GM21576 (cell line): ENCODE results near the gene HEMGN.
"Not testable (repeated sequence)": the region's sequence is repeated elsewhere in the genome, so short reads cannot be mapped to it uniquely, and the experiment has no call there.

Experiments
- ATAC-seq: cut with Tn5 transposase; IDR thresholded peaks from one replicate; pipeline ENCODE4 v1.9.1; 2021; ENCODE audit warnings: mild to moderate bottlenecking, moderate library complexity; ENCODE audit not compliant: unreplicated experiment

Gene HEMGN, protein sequence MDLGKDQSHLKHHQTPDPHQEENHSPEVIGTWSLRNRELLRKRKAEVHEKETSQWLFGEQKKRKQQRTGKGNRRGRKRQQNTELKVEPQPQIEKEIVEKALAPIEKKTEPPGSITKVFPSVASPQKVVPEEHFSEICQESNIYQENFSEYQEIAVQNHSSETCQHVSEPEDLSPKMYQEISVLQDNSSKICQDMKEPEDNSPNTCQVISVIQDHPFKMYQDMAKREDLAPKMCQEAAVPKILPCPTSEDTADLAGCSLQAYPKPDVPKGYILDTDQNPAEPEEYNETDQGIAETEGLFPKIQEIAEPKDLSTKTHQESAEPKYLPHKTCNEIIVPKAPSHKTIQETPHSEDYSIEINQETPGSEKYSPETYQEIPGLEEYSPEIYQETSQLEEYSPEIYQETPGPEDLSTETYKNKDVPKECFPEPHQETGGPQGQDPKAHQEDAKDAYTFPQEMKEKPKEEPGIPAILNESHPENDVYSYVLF

DNA sequence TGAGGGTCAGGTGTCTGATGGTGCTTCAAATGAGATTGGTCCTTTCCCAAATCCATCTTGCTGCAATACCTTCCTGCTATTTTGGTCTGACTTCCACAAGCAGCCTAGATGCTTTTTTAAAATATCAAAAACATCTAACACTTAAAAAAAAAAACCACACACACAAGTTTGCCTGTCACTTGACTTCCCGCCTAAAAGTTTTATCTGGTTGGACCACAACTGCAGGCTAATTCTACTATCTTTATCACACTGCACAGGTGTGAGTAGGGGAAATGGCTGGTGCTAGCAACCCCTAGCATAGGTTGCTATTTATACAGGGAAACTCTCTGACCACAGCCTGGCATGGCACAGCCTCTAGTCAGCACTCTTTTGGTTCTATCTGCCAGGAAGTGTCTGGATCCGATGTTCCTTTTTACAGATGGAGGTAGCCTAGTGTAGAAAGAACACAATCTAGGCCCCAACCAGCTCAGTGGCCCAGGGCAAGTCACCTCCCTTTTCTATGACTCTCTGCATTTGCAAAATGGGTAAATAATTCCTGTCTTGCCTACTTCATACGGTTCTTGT lies at the start of gene HEMGN:
Gene HEMGN (minus strand): TSS at position 92 of the 564 bp plus-strand sequence. CDS start 36 bp downstream, at position 56.
- no peak for ATAC-seq

DNA sequence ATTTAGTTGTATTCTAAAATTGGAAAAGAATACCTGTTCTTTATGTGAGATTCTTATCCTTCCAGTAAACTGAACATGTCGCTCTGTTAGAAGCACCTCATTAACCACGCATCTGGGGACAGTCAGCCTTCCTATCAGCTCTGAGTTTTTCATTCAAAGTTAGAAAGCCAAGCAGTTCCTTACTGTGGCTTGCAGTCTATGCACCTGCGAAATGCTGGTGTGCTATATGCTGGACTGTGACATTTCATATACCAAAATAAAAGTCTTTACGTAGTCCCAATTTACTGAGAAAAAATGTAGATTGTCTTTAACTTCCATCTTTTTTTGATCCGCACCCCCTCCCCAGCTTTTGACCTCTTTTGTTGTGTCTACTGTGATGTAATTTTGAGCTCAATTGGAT lies 49.5 kb upstream of the HEMGN start:
- no peak for ATAC-seq

DNA sequence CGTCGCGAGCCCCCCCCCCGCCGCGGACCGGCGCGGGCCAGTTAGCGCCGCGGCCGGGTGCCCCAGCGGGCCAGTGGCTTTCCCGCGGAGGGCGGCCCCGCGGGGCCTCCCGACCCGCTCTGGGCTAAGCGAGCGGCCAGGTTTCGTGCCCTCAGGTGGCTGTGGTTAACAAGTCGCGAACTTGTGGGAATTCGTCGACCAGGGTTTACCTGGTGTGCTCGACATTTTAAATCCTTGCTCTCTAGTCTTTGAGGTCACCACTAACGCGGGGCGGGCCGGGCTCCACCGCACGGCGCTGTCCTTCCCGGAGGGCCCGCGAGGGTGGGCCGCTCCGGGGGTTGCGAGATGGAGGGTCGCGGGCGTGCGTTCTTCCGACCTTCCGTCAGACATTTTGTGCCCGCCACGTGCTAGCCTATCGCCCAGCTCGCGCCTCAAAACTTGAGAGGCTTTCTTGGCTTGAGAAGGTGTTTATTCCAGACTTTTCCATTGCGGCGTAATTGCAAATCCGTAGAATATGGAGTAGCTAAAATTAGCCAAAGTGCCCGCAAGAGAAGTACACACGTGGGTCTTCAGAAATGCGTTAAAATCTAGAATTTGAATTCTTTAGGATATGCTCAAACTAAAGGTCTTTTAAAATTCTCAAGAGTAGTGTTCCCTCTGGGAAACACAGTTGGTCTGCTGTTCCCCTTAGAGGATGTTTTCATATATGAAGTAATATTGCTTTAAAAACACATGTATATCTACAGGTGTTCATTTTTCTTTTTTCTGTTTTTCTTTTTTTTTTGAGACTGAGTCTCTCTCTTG lies 47.3 kb upstream of the HEMGN start:
- ATAC-seq = peak; percentile 7

DNA sequence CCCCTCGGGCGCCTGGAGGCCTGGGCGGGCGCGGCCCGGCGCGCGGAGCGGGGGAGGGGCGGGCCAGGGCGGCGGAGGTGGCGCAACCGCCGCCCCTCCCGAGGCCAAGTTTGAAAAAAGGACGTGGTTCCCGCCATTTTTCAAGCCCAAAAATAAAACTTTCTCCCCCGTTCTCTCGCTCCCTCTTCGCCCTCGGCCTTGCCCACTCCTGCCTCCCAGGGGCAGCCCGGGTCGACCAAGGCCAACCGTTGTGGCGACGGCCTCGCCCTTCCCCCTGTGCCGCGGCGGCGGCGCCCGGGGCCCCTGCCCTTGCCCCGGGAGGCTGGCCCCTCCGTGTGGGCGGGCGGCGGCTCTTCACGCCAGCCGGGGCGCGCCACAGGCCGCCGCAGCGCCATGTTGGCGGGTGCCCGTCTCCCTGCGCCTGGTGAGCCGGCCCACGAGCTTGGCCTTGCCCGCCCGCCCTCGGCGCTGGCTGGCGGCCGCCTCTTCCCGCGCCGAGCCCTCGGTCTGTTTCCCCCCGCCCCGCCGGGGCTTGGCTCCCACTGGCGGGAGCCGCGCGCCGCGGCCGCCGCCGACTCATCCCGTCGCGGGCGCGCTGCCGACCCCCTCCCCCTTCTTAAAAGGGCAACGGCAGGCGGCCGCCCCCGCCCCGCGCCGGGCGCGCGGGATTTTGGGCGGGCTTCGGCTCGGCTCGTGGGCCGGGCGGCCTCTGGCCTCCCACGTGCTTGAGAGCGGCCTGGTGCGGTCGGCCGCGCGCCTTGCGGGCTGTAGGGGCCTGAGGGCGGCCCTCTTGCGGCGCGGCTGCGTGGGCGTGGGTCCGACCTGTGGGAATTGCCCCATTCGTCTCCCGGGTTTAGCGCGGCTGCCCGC lies 46.5 kb upstream of the HEMGN start:
- ATAC-seq = peak; percentile 21

DNA sequence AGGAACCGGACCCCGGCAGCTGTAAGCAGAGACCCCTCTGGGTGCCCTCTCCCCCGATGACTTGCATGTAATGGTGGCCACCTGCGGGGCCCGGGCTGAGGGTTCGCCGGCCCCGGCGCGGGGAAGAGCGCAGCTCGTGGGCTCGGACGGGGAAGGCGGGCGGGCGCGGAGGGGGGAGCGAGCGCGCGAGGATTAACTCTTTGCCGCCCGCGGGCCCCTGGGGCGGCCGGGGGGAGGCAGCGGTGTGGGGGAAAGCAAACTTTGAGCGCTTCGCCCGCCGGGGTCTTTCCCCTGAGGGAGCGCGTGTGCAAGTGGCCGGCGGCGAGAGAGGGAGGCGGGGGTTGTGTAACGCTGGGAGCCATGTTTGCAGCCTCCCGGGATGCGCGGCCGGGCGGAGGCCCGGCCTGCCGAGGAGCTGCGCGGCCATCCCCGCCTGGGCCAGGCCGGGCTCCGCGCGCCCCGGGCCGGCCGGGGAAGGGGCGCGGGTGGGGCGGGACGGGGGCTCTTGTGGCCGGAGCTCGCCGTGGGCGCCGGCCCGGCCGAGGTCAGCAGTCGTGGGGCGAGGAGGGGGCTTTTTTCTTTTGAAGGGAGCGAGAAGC lies 45.7 kb upstream of the HEMGN start:
- no peak for ATAC-seq

DNA sequence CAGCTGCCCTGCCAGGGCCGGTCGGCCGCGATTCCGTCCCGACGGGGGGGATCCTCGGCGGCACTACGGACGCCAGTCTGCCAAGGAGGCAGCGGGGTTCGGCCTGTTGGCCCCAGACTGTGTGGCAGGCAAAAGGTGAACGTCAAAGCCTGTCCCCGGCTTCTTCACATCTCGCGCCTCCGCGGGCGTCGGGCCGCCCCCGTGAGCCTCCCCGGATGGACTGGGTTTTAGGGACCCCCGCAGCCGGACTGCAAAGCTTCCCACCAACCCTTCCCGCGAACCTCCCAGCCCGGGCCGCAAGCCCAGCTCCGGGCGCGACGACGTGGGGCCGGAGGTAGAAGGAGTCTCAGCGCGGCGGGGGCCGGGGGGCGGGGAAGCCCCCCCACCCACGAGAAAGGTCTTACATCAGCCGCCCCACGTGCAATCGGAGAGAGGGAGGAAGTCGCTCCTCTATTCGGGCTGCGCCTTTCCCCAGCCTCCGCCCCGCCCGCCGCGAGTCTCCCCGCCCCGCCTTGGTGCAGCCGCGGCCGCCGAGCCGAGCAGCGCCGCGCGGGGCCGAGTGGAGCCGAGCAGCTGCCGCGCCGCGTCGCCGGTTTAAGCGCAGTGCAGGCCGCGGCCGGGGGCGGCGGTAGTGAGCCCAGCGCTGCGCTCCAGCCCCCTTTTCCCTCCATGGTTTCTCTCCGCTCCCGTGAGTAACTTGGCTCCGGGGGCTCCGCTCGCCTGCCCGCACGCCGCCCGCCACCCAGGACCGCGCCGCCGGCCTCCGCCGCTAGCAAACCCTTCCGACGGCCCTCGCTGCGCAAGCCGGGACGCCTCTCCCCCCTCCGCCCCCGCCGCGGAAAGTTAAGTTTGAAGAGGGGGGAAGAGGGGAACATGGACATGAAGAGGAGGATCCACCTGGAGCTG lies 45.0 kb upstream of the HEMGN start, which contains the start of gene ANP32B:
Gene ANP32B (plus strand): TSS at position 659 of the 906 bp plus-strand sequence. CDS start 215 bp downstream, at position 874.
- peak; percentile 70 for ATAC-seq

DNA sequence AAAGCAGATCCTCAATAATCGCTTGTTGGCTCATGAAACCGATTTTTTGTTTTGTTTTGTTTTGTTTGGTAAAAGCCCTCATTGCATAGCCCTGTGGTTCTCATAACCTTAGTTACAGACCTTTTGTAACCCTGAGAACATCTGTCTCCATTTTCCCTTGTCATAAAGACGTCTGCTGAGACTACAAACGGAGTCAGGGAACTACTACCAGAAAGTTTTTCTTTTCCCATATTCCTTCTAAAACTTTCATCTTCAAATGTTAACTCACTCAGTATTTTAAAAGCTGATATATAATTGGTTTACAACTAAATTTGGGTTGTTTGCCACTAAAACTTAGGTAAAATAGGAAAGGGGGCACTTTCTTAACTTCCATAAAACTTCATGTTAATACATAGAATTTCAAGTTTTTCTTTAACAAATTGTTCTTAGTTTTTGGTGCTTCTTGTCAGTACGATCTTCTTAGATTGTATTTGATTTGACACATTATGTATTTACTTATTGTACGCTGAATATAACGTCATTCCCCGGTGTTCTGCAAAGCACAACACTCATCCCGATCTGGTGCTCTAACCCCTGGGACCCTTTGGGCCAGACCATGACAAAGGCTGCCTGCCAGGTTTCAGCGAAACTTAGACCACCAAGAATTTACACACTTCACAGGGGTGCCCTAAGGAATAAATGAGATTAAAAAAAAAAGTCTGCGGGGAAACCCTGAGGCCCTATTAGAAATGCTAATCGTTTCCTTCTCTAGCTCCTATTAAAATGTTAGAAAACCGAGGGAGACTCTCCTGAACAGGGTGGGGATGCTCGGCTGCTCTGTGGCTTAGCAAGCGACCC lies 44.1 kb upstream of the HEMGN start:
- ATAC-seq = no peak

DNA sequence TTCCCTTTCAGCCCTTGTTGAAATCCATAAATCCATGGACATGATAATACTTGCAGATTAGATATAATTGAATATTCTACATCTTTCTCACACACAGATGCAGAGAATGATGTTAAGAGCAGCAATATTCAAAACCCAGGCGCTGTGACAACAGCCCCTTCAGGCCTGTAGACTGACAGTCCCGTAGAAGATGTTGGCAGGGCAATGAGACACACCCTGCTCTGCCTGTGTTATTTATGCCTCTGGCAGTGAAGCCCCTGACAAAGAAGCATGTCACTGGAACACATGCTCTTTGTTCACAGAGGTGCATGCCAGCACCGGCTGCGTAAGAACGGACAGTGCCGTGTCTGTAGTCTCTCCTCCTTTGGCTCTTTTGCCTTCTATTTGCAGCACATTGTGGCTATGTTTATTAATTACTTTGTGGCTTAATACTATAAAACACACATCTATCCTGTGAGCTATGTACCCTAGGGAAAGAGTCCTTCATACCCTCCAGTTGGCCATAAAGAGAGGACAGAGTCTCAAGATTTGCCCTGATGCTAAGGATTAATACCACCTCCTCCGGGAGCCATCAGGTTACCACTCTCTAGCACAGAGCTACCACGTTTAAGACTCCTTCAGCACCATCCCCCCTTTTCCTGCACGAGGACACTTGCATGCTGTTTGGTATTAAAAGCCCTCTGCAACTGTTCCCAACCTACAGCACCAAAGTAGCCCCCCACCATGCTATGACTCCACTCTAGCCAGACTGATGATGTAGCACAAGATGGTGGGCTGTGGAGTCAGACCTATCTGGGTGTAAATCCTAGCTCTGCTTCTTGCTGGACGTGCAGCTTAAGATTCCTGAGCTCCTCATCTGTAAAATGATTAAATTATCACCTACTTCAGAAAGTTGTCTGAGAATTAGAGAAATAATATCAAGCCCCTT lies 43.2 kb upstream of the HEMGN start:
- no peak for ATAC-seq

DNA sequence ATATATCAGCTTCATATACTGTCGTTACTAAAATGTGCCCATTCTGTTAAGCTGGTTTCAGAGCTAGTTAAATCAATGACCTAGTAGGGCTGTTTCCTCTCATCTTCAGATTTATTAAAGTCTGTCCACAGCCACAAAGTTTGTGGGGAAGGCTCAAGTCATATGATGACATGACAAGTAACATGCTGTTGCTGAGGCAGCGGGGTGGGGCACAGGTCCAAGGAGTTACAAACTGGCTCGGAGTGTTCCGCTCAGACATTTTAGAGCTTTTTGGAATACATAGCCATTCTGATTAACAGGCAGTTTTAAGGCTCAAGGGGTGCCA lies 42.5 kb upstream of the HEMGN start:
- no peak for ATAC-seq

DNA sequence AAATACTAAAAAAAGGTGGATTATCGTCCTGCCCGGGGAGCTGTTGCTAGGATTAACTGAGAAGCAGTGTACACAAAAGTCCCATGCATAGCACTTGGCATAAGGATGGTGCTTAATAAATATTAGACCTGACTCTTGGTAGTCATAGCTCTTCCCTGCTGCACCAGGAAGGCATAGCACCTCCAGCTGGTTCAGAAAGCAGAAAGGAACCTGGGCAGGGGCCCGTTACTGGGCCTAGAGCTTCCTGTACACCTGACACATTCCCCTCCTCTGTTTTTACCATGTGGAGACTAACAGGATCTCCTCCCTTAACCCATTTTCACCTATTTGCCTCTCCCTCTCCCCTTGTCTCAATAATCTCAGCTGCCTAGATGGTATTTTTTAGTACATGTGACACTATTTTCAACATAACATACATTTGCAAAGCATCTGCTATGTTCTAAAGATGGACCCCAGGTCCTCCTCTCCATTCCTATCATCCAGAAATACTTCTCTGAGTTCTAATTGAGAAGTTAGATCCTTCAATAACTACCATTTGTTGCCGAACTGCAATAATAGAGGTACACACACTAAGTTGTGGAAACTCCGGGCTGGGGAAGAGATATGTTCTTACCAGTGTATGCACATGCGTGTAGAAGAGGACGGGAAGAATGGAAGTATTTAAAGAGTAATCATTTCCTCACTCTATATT lies 42.0 kb upstream of the HEMGN start:
- no peak for ATAC-seq

DNA sequence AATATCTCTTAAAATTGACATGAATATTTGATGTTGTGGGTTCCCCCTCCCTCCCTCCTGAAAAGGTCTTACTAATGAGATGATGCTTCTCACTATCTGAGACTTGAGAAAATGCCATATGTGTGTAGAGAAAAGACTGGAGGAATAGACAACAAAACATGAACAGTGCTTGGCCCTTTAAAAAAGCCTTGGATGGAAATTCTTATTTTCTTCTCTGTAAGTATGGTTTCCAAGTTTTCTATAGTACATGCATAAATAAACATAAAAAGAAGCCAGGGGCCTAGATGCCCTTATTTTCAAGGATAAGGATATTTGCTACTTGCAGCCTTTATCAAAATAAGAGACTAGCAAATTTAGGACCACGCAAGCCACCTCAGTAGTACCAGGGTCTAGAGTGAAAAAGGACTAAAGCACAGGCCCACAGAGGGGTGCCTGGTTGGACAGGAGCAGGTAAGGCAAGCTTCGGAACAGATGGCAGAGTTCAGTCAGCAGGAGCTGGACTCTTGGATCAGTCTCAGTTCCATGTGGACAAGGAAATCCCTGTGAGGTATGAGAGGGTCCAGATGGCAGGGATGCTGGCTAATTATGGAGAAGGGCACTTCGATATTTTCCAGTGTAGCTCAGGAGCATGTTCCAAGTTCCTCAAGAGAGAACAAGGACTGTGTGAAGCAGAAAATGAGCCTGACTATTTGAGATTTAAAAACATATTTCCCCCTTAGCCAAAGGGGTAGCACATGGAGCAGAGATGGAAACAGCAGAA lies 40.6 kb upstream of the HEMGN start:
- ATAC-seq = no peak

DNA sequence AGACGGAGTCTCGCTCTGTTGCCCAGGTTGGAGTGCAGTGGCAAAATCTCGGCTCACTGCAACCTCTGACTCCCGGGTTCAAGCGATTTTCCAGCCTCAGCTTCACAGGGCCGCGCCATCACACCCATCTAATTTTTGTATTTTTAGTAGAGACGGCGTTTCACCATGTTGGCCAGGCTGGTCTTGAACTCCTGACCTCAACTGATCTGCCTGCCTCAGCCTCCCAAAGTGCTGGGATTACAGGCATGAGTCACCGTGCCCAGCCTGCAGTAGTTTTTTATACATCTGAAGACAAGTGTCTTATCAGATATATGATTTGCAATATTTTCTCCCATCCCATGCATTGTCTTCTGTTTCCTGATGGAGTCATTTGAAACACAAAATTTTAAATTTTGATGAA lies 38.7 kb upstream of the HEMGN start:
- ATAC-seq = not testable (repeated sequence)

DNA sequence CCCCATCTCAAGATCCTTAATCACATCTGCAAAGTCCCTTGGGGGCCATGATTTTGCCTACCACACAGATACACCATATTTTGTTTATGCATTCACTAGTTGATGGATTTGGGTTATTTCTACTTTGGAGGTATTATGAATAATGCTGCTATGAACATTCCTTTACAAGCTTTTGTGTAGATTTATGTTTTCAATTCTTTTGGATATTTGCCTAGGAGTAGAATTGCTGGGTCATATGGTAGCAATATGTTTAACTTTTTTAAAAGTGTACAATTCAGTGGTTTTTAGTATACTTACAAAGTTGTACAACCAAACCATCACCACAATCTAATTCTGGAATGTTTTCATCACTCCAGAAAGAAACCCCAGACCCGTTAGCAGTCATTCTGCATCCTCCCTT lies 37.4 kb upstream of the HEMGN start:
- no peak for ATAC-seq

DNA sequence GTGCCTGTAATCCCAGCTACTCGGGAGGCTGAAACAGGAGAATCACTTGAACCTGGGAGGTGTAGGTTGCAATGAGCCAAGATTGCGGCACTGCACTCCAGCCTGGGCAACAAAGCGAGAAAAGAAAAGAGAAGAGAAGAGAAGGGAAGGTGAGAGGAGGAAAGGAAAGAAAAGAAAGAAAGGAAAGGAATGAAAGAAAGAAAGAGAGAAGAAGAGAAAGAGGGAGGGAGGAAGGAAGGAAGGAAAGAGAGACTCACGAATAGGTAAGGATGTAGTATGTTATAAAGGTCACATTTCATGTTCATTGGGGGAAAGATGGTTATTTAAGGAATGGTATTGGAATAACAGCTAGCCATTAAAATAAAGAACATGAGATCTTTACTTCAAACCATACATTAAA lies 34.8 kb upstream of the HEMGN start:
- ATAC-seq = no peak

DNA sequence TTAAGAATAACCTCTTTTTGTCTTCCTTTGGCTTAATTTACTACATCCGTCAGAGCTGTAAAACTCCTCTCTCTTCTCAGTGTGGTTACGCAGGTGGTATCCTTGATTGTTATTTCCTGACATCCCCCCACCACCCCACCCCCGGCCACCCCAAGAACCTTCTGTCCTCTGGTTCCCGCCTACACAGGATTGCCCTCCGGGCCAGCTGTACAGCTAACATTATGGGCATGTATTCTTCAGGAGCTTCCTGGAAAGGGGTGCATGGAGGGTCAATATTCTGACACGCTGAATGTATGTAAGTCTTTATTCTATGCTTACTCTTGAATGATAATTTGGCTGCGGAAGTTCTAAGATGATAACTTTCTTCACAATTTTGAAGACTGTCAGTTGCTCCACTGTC lies 32.2 kb upstream of the HEMGN start:
- ATAC-seq = no peak

DNA sequence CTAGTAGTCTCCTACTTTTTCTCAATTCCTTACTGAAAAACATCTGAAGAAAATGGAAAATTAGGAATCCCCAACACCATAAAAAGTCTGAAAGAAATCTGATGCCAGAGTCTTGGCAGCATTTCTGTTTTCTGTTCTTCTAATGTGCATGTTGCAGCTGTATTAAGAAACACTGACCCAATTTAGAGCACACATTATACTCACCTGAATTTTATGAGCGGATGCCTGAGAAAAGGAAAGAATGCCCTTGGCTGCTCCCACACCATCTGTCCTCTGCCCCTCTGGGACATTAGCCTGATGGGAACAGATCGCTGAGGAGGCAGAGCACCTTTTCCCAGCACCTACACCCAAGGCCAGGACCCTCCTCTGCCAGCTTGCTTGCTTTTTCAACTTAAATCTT lies 31.0 kb upstream of the HEMGN start:
- no peak for ATAC-seq
